OCI-LY3 (cell line): ENCODE measurements around the gene FAM53A.

ENCODE experiments used
- EZH2phosphoT487 ChIP-seq: fragments of 200-600 bp; shearing (Covaris generic); IDR thresholded peaks from 2 replicates; pipeline ENCODE4 v1.6.1; 2018; ENCODE audit warnings: antibody characterized with exemption, mixed run types, low read depth
- TF ChIP-seq, protein P1 (sequence below): fragments of 200-600, 300-600 bp; sonication (generic); IDR thresholded peaks from 2 replicates; pipeline ENCODE4 v1.5.1; 2014; ENCODE audit warnings: antibody characterized with exemption, low read length, low read depth

DNA sequence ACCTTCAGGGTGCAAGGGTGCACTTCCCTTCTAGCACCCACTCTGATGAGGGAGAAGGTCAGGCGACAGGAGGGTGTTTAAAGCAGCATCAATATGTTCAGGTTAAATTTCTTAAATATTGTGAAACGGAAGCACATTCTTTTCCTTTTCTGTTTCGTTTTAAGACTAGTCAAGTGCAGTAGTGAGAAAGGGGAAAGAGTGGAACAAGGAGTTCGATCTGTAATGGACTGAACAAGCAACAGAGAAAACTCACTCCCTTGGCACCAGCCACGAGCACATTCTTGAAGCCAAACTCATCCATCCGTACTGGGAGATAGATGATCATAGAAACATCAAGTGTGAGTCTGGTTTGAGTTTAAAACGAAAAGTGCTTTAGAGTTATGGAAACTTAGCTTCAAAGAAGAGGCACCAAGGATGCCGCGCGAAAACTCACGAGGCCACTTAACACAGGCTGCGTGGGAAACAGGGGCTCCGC lies 815 bp downstream of the FAM53A start:
- TF ChIP-seq, protein P1, sequence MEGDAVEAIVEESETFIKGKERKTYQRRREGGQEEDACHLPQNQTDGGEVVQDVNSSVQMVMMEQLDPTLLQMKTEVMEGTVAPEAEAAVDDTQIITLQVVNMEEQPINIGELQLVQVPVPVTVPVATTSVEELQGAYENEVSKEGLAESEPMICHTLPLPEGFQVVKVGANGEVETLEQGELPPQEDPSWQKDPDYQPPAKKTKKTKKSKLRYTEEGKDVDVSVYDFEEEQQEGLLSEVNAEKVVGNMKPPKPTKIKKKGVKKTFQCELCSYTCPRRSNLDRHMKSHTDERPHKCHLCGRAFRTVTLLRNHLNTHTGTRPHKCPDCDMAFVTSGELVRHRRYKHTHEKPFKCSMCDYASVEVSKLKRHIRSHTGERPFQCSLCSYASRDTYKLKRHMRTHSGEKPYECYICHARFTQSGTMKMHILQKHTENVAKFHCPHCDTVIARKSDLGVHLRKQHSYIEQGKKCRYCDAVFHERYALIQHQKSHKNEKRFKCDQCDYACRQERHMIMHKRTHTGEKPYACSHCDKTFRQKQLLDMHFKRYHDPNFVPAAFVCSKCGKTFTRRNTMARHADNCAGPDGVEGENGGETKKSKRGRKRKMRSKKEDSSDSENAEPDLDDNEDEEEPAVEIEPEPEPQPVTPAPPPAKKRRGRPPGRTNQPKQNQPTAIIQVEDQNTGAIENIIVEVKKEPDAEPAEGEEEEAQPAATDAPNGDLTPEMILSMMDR: no peak
- no peak for TF ChIP-seq EZH2phosphoT487
